CD4-positive, alpha-beta T cell (primary cell): ENCODE data around the gene PROX2. TPM values are rescaled to one million over a fixed set of nuclear protein-coding genes. Genes with fewer than 3 reads are reported as not detected.

ENCODE experiments used
- ATAC-seq: fragments of 200-7000 bp; cut with Tn5 transposase; one replicate; pipeline ENCODE4 v1.10.0; 2022; ENCODE audit warnings: mild to moderate bottlenecking; ENCODE audit not compliant: poor library complexity
- CTCF ChIA-PET: fragments of 350-600 bp; sonication (Branson Sonifier 250); formaldehyde crosslinking; loops from one replicate; lab custom pipeline; 2021; ENCODE audit warnings: antibody characterized with exemption, inconsistent platforms; lab: Charles Lee
- POLR2A ChIA-PET: fragments of 350-600 bp; sonication (Branson Sonifier 250); formaldehyde crosslinking; loops from one replicate; lab custom pipeline; 2021; ENCODE audit warnings: antibody characterized with exemption, inconsistent platforms; lab: Charles Lee
- DNase-seq, 14 experiments: peaks; one replicate each; pipeline ENCODE4 v3.0.0-alpha.2; 2013 to 2020; ENCODE audit warnings: mixed read lengths in 2 of 14
- H3K27ac ChIP-seq, 2 donors: one replicate each; pipeline versions ENCODE4 v1.5.1 to v1.7.0; 2013; ENCODE audit warnings: low read length in 2 of 2, low read depth in 1 of 2, mild to moderate bottlenecking in 1 of 2
- H3K27me3 ChIP-seq, 2 experiments: 1 replicate in 1 of 2; 2 replicates in 1 of 2; pipeline versions ENCODE4 v1.6.1 to v1.7.0; 2013; ENCODE audit warnings: low read length in 2 of 2, control low read depth in 1 of 2, mild to moderate bottlenecking in 1 of 2, moderate library complexity in 1 of 2; ENCODE audit not compliant: insufficient read depth in 2 of 2, control insufficient read depth in 1 of 2
- H3K36me3 ChIP-seq: one replicate; pipeline ENCODE4 v1.6.1; 2013; ENCODE audit warnings: low read length, control low read depth; ENCODE audit not compliant: insufficient read depth
- H3K4me1 ChIP-seq: one replicate; pipeline ENCODE4 v1.6.1; 2013; ENCODE audit warnings: low read length, control low read depth; ENCODE audit not compliant: insufficient read depth
- H3K4me3 ChIP-seq: one replicate; pipeline ENCODE4 v1.5.1; 2013; ENCODE audit warnings: mild to moderate bottlenecking, low read length, moderate library complexity
- H3K9me3 ChIP-seq, 2 experiments: 1 replicate in 1 of 2; 2 replicates in 1 of 2; pipeline versions ENCODE4 v1.6.1 to v1.7.0; 2013; ENCODE audit warnings: low read length in 2 of 2, mild to moderate bottlenecking in 2 of 2, control low read depth in 1 of 2, moderate library complexity in 1 of 2; ENCODE audit not compliant: control insufficient read depth in 1 of 2, insufficient read depth in 1 of 2
- H3K27ac Mint-ChIP-seq: one replicate; pipeline ENCODE4 v1.8.0; 2020; ENCODE audit warnings: mixed read lengths
- H3K27me3 Mint-ChIP-seq: one replicate; pipeline ENCODE4 v1.8.0; 2021; ENCODE audit warnings: mixed read lengths
- H3K36me3 Mint-ChIP-seq: one replicate; pipeline ENCODE4 v1.8.0; 2021; ENCODE audit warnings: low read depth, mixed read lengths
- H3K4me1 Mint-ChIP-seq: one replicate; pipeline ENCODE4 v1.8.0; 2021; ENCODE audit warnings: low read depth, mixed read lengths
- H3K4me3 Mint-ChIP-seq: one replicate; pipeline ENCODE4 v1.8.0; 2020; ENCODE audit warnings: mild to moderate bottlenecking, mixed read lengths
- H3K9me3 Mint-ChIP-seq: one replicate; pipeline ENCODE4 v1.8.0; 2020; ENCODE audit warnings: mixed read lengths
- CTCF ChIP-seq: fragments of 200-600 bp; IDR thresholded peaks from one replicate; pipeline ENCODE4 v1.8.0; 2022; ENCODE audit warnings: antibody characterized with exemption, mild to moderate bottlenecking
- intact Hi-C, 2 experiments: fragments of 100-400 bp; cut with DNase I in 1 of 2; cut with micrococcal nuclease in 1 of 2; formaldehyde crosslinking; loops; one replicate each; pipeline versions ENCODE4 v1.15.1 to v1.9.0; 2023 to 2025; cut with DNase I, micrococcal nuclease
- total RNA-seq, 174 experiments: library from RNA in 2 of 174; stranded (reverse) in 2 of 174; gene quantifications; one replicate each; pipeline ENCODE4 v1.2.3 and lab custom pipeline; 2021 to 2026

PROX2 gene
- total RNA-seq, 2 experiments from 2014 or later, result 0.25 TPM; not detected in 1

DNA sequence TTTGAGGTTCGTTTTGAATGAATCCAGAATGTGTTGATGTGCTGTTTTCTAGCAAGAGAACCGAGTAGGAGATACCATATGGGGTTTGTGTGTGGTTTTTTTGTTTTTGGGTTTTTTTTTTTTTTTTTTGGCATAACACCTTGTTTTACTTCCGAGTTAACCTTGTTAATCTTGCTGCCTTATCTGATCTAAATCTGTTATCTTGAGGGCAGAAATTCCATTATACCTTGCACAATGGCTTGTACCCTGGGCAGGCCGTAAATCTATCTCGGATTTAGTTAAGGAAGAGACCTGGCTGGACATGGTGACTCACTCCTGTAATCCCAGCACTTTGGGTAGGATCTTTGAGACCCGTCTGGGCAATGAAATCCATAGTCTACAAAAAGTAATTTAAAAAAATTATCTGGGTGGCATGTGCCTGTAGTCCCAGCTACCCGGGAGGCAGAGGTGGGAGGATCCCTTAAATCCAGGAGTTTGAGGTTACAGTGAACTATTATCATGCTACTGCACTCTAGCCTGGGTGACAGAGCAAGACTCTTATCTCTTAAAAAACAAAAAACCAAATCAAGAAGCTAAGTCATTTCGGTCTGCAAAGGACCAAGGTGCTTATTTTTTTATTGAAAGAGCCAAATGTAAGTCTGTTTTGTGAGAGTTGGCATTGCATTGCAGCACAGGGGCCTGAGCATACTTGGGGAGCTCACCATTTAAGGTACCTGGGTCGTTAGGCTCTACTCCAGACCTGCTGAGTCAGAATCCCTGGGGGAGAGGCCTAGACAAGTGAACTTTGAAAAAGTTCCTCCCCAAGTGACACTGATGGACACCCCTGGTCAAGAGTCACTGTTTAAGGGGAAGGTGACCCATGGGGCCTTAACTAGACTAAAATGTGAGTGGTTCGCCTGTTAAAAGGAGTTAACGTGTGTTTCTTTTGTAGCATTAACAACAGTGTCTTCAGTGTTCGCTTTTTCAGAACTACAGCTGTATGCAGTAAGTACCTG lies 12.5 kb upstream of the PROX2 start:
- ATAC-seq (peak; percentile 34), DNase-seq (peak in 1 of 14 experiments; percentile 23)
- H3K9me3 ChIP-seq, result no peaks in the 10 kb centered on the region
- intact Hi-C loops, result no loop called here
- peaks cover 34% of the 10 kb centered on the region for H3K4me1 ChIP-seq
- Mint-ChIP-seq H3K36me3 (peaks cover 91% of the 10 kb centered on the region), H3K9me3 (no peaks in the 10 kb centered on the region), H3K4me1 (peaks cover 54% of the 10 kb centered on the region), H3K27ac (peak overlapping the region; percentile 80), H3K4me3 (peak overlapping the region; percentile 9), H3K27me3 (no peaks in the 10 kb centered on the region)
- no peaks in the 10 kb centered on the region for H3K27me3 ChIP-seq
- peak overlapping the region in 1 of 2 donors; percentile 35 for H3K27ac ChIP-seq
- no peak for TF ChIP-seq CTCF
- ChIA-PET POLR2A (no interaction called here), CTCF (interaction anchor here (0.7 to 1.0 kb wide), 2 partner anchors 17 to 157 kb away, joined by 4 read pairs; no protein-coding TSS in a partner anchor)
- peaks cover 55% of the 10 kb centered on the region for H3K36me3 ChIP-seq
- H3K4me3 ChIP-seq, result no peak overlapping the region

DNA sequence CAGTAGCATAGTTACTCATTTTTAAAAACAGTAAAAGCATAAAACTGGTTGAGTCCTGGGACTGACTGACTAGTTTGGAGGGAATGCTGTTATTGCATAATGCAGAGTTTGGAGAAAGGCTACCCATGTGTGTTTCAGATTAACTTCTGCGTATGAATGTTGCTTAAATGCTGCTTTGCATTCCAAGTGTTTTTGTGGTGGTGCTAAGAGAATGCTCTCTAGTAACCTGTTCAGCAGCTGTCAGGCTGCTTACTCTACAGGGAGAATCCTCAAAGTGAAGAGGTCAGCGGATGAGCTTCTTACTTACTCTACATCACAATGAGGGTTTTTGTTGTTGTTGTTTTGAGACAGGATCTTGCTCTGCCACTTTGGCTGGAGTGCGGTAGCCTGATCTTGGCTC lies 10.1 kb upstream of the PROX2 start:
- peaks cover 31% of the 10 kb centered on the region for H3K36me3 ChIP-seq
- H3K27me3 ChIP-seq, result no peaks in the 10 kb centered on the region
- no peak overlapping the region for H3K4me3 ChIP-seq
- peaks cover 49% of the 10 kb centered on the region for H3K4me1 ChIP-seq
- CTCF ChIA-PET, result interaction anchor here (1.3 to 1.6 kb wide), 2 partner anchors 20 to 25 kb away, joined by 7 to 8 read pairs; no protein-coding TSS in a partner anchor
- H3K9me3 Mint-ChIP-seq, result no peaks in the 10 kb centered on the region
- H3K27ac ChIP-seq, result no peak overlapping the region
- H3K4me1 Mint-ChIP-seq, result peaks cover 73% of the 10 kb centered on the region
- H3K36me3 Mint-ChIP-seq, result peaks cover 76% of the 10 kb centered on the region
- peak overlapping the region; percentile 47 for H3K27ac Mint-ChIP-seq
- POLR2A ChIA-PET, result no interaction called here
- DNase-seq (no peak), ATAC-seq (no peak)
- intact Hi-C loops, result no loop called here
- peak overlapping the region; percentile 21 for H3K4me3 Mint-ChIP-seq
- H3K9me3 ChIP-seq, result no peaks in the 10 kb centered on the region
- TF ChIP-seq CTCF, result no peak
- no peaks in the 10 kb centered on the region for H3K27me3 Mint-ChIP-seq

- H3K4me3 Mint-ChIP-seq, result peak overlapping the region; percentile 99
- peaks cover 10% of the 10 kb centered on the region for H3K36me3 ChIP-seq
- peak overlapping the region; percentile 92 for H3K27ac Mint-ChIP-seq
- DNase-seq (peak; percentile 14 to 88 (median 52)), ATAC-seq (peak; percentile 73)
- H3K9me3 Mint-ChIP-seq, result no peaks in the 10 kb centered on the region
- no peaks in the 10 kb centered on the region for H3K27me3 ChIP-seq
- peaks cover 54% of the 10 kb centered on the region for H3K4me1 ChIP-seq
- H3K27ac ChIP-seq, result peak overlapping the region; percentile 82 to 88
- H3K4me3 ChIP-seq, result peak overlapping the region; percentile 95
- H3K4me1 Mint-ChIP-seq, result peaks cover 71% of the 10 kb centered on the region
- TF ChIP-seq CTCF, result no peak
- intact Hi-C loops, result loop anchor here (2.0 to 5.0 kb wide), 4 partner anchors 16 to 120 kb away; partner anchors contain the start of gene YLPM1 (in 1 of the 2)
- no peaks in the 10 kb centered on the region for H3K9me3 ChIP-seq
- H3K36me3 Mint-ChIP-seq, result peaks cover 43% of the 10 kb centered on the region
- ChIA-PET POLR2A (interaction anchor here (0.7 to 3.6 kb wide), 11 partner anchors 11 to 120 kb away, joined by 3 to 36 read pairs (median 10); partner anchors contain the start of genes RPS6KL1 and YLPM1), CTCF (interaction anchor here (1.1 to 2.8 kb wide), 6 partner anchors 21 to 207 kb away, joined by 3 to 21 read pairs (median 5); partner anchors contain the start of genes ACYP1 and YLPM1)
- H3K27me3 Mint-ChIP-seq, result no peaks in the 10 kb centered on the region
Observed at GRCh38 chr14:74882103-74882920, 6.4 kb upstream of the PROX2 start.
